Measurements from ENCODE around the gene CFAP74. TPM values are rescaled to one million over a fixed set of nuclear protein-coding genes. Genes with fewer than 3 reads are reported as not detected.

Gene CFAP74
- total RNA-seq, 2 donors from 2014 or later, result under 0.01 TPM; not detected in 1

DNA sequence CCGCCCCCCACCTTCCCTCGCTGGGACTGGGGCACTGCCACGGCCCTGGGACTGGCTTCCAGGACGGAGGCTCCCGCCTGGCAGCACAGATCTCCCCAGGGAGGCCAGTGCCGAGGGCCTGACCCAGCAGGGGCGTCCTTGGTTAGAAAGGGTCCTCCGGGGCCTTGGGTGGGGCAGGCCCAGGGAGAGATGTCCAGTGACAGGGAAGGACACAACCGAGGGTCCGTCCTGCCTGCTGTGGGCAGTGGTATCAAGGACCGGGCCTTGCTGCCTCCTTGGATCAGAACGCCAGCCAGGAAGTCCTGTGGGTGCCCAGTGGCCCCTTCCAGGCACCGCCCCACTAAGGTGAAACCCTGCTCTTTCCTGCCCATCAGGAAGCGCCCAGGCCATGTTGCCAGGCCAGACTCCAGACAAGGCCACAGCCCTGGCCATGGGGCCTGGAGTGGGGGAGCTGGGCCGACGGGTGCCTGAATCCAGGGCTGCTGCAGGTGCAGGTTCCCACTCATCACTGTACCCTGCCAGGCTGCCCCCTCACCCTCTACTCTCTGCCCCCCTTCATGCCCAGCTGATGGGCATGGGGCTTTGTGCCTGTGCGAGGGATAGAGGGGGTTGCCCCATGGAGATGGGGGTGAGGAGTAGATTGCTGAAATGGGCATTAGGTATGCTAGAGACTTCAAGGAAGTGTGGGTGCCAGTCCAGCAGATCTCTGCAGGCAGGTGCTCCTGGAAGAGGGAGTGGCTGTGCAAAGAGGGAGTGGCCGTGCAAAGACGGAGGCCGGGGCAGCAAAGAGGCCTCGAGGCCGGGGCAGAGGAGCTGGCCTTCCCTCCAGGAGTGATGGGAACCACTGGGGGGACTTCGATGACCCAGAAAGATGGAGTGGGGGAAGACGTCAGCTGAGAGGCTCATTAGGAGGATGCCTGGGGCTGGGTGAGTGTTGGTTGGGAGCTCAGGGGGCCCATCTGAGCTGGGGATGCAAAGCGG is 44.5 kb upstream of the CFAP74 start:
- no peaks in the 10 kb centered on the region for H3K27me3 ChIP-seq

DNA sequence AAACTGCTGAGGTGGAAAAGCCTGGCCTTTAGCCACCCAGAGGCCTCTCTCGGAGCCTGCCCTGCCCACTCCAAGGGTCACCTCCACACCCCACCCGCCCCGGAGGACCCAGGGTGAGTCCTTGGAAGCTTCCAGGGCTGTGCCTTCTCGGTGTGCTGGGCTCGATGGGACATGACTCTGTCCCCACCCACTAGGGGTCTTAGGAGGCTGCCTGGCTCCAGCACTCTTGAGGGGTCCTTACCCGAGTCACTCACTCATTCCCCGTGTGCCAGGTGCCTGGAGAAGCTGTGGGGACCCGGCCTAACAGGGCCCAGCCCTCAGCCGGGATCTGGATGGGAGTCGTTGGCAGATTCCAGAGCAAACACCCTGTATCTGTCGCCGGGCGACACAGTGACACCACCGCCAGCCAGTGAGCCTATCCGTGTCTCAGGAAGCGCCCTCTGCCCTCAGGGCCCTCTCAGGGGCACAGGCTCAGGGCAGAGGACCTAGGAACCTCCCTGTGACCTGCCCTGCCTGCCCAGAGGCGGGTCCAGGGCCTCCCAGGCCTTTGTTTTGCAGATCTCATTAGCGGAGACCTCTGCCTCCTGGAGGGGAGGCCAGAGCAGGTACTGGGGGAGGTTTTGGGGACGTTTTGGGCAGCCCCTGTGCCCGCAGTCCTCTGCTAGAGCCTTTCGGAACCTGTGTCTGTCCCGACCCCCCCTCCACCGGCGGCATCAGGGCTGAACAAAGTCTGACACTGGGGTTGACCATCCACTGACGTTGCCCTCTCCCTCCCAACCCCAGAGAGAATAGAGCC is 43.6 kb upstream of the CFAP74 start:
- intact Hi-C loops (cut with DNase I), result no loop called here
- no peaks in the 10 kb centered on the region for H3K27me3 ChIP-seq
- 55 to 64% methylated on average over 5 to 22 of the region's 25 CpGs for WGBS, 2 donors

More for the DNA sequence above, 44.5 kb upstream of the CFAP74 start:
- Histone ChIP-seq H3K36me3 (replicated peaks in 1 of 2; ENCODE audit: insufficient read depth in 1 of 2, low read depth in 2 of 2) (no peaks in the 10 kb centered on the region), H3K27ac (no peak overlapping the region), H3K4me1 (peaks cover 38% of the 10 kb centered on the region), H3K9me3 (no peaks in the 10 kb centered on the region), H3K4me3 (no peak overlapping the region)
- DNase-seq (no peak), ATAC-seq (no peak)
- WGBS, 2 donors, result 66 to 69% methylated on average over 13 to 21 of the region's 25 CpGs
- intact Hi-C loops (cut with DNase I), result no loop called here
- TF ChIP-seq, protein P1, sequence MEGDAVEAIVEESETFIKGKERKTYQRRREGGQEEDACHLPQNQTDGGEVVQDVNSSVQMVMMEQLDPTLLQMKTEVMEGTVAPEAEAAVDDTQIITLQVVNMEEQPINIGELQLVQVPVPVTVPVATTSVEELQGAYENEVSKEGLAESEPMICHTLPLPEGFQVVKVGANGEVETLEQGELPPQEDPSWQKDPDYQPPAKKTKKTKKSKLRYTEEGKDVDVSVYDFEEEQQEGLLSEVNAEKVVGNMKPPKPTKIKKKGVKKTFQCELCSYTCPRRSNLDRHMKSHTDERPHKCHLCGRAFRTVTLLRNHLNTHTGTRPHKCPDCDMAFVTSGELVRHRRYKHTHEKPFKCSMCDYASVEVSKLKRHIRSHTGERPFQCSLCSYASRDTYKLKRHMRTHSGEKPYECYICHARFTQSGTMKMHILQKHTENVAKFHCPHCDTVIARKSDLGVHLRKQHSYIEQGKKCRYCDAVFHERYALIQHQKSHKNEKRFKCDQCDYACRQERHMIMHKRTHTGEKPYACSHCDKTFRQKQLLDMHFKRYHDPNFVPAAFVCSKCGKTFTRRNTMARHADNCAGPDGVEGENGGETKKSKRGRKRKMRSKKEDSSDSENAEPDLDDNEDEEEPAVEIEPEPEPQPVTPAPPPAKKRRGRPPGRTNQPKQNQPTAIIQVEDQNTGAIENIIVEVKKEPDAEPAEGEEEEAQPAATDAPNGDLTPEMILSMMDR (IDR thresholded peaks at IDR 0.05), result no peak
- no peak for TF ChIP-seq POLR2A (IDR thresholded peaks at IDR 0.05)

DNA sequence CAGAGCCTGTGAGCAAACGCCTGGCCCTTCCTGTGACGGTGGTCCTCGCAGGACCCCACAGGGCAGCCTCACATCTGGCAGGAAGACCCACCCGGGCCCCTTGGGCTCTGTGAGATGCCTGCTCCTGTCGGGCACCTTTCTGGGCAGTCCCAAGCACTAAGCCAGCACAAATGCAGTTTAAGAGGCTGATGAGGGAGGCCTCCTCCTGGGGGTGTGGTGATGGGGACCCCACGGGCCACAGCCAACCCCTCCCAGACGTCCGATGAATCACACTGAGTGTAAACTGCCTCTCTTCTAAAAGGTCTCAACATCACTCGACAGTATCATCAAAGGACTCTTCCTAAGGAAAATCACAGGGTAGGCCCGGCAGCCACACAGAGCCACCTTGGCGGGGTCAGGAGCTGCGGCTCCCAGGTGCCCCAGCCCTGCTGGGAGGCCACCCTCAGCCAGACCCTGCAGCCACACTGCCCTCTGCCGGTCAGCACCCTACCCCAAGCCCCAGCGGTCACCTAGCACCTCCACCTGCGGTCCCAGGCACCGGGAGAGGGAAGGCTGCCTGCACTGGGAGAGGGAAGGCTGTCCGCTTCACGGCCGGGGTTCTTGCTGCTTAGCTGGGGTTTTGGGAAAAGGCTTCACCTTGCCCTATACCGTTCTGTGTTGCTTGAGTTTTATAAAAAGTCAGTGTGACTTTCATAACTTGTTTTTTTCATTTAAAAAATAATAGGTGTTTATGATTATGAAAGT is 42.8 kb upstream of the CFAP74 start:
- Histone ChIP-seq H3K4me1 (peaks cover 30% of the 10 kb centered on the region), H3K9me3 (no peaks in the 10 kb centered on the region), H3K27ac (no peak overlapping the region), H3K36me3 (replicated peaks in 1 of 2; ENCODE audit: insufficient read depth in 1 of 2, low read depth in 2 of 2) (no peaks in the 10 kb centered on the region), H3K4me3 (no peak overlapping the region), H3K27me3 (no peaks in the 10 kb centered on the region)
- WGBS, 2 donors, result 11 to 28% methylated on average over 7 to 20 of the region's 20 CpGs
- ATAC-seq, result peak; percentile 39
- intact Hi-C loops (cut with DNase I), result no loop called here
- TF ChIP-seq POLR2A (IDR thresholded peaks at IDR 0.05), result no peak
- TF ChIP-seq, protein P1 (IDR thresholded peaks at IDR 0.05), result peak; percentile 75 to 87 (median 76)
- peak; percentile 84 to 87 (median 86) for DNase-seq

More for the DNA sequence above, 43.6 kb upstream of the CFAP74 start:
- ATAC-seq, result no peak
- Histone ChIP-seq H3K4me3 (no peak overlapping the region), H3K4me1 (peaks cover 38% of the 10 kb centered on the region), H3K9me3 (no peaks in the 10 kb centered on the region), H3K36me3 (replicated peaks in 1 of 2; ENCODE audit: insufficient read depth in 1 of 2, low read depth in 2 of 2) (no peaks in the 10 kb centered on the region), H3K27ac (no peak overlapping the region)
- DNase-seq, result no peak
- no peak for TF ChIP-seq POLR2A (IDR thresholded peaks at IDR 0.05)
- TF ChIP-seq, protein P1 (IDR thresholded peaks at IDR 0.05), result no peak

GRCh38 chr1:2045468-2046173 is 42.0 kb upstream of the CFAP74 start:
- H3K27me3 ChIP-seq, result no peaks in the 10 kb centered on the region
- H3K9me3 ChIP-seq, result no peaks in the 10 kb centered on the region
- H3K27ac ChIP-seq, result no peak overlapping the region
- no peak for TF ChIP-seq POLR2A (IDR thresholded peaks at IDR 0.05)
- TF ChIP-seq, protein P1 (IDR thresholded peaks at IDR 0.05), result no peak
- no peak for ATAC-seq
- no peaks in the 10 kb centered on the region for H3K36me3 ChIP-seq (replicated peaks in 1 of 2; ENCODE audit: insufficient read depth in 1 of 2, low read depth in 2 of 2)
- no peak overlapping the region for H3K4me3 ChIP-seq
- H3K4me1 ChIP-seq, result peaks cover 25% of the 10 kb centered on the region
- 50 to 55% methylated on average over 15 of the region's 15 CpGs for WGBS, 2 donors
- intact Hi-C loops (cut with DNase I), result no loop called here
- no peak for DNase-seq
